Central memory CD8-positive, alpha-beta T cell (primary cell): ENCODE measurements around the gene SZT2.

Experiments
- ATAC-seq: fragments of 150-1000 bp; cut with Tn5 transposase; replicated peaks from 2 replicates; pipeline ENCODE4 v1.10.0; 2022; ENCODE audit warnings: mild to moderate bottlenecking, moderate FRiP score, moderate number of reproducible peaks; ENCODE audit not compliant: poor library complexity, severe bottlenecking; ENCODE audit errors: extremely low read depth
- DNase-seq, 2 donors: peaks; one replicate each; pipeline ENCODE4 v3.0.0; 2021; ENCODE audit warnings: low spot score in 2 of 2
- H3K27ac Mint-ChIP-seq: one replicate; pipeline ENCODE4 v1.8.0; 2022; ENCODE audit warnings: low read depth, mild to moderate bottlenecking, moderate library complexity, mixed read lengths
- H3K27me3 Mint-ChIP-seq: one replicate; pipeline ENCODE4 v1.8.0; 2022; ENCODE audit warnings: mixed read lengths
- H3K36me3 Mint-ChIP-seq: one replicate; pipeline ENCODE4 v1.8.0; 2022; ENCODE audit warnings: mild to moderate bottlenecking, moderate library complexity, mixed read lengths; ENCODE audit not compliant: insufficient read depth
- H3K4me1 Mint-ChIP-seq: one replicate; pipeline ENCODE4 v1.8.0; 2022; ENCODE audit warnings: mixed read lengths
- H3K4me3 Mint-ChIP-seq: one replicate; pipeline ENCODE4 v1.8.0; 2022; ENCODE audit warnings: mild to moderate bottlenecking, moderate library complexity, mixed read lengths
- H3K9me3 Mint-ChIP-seq: one replicate; pipeline ENCODE4 v1.8.0; 2022; ENCODE audit warnings: mixed read lengths

Gene SZT2

GRCh38 chr1:43423672-43424550, 34.2 kb downstream of the SZT2 start:
- Mint-ChIP-seq H3K36me3 (peaks cover 35% of the 10 kb centered on the region), H3K27me3 (no peaks in the 10 kb centered on the region), H3K4me1 (peaks cover 11% of the 10 kb centered on the region), H3K4me3 (no peak overlapping the region), H3K27ac (no peak overlapping the region), H3K9me3 (no peaks in the 10 kb centered on the region)
- ATAC-seq (no peak), DNase-seq (no peak)

GRCh38 chr1:43425045-43425444, 35.3 kb downstream of the SZT2 start:
- H3K4me3 Mint-ChIP-seq = no peak overlapping the region
- no peaks in the 10 kb centered on the region for H3K9me3 Mint-ChIP-seq
- ATAC-seq (no peak), DNase-seq (no peak)
- peaks cover 11% of the 10 kb centered on the region for H3K4me1 Mint-ChIP-seq
- peaks cover 32% of the 10 kb centered on the region for H3K36me3 Mint-ChIP-seq
- H3K27me3 Mint-ChIP-seq = no peaks in the 10 kb centered on the region
- no peak overlapping the region for H3K27ac Mint-ChIP-seq

GRCh38 chr1:43426221-43426620, 36.5 kb downstream of the SZT2 start:
- Mint-ChIP-seq H3K4me3 (no peak overlapping the region), H3K36me3 (peaks cover 33% of the 10 kb centered on the region), H3K4me1 (peaks cover 11% of the 10 kb centered on the region), H3K9me3 (no peaks in the 10 kb centered on the region), H3K27ac (no peak overlapping the region), H3K27me3 (no peaks in the 10 kb centered on the region)
- DNase-seq (no peak), ATAC-seq (no peak)

GRCh38 chr1:43427524-43427923, 37.8 kb downstream of the SZT2 start:
- H3K27ac Mint-ChIP-seq = no peak overlapping the region
- H3K9me3 Mint-ChIP-seq = no peaks in the 10 kb centered on the region
- H3K4me3 Mint-ChIP-seq = no peak overlapping the region
- peaks cover 40% of the 10 kb centered on the region for H3K36me3 Mint-ChIP-seq
- H3K4me1 Mint-ChIP-seq = peaks cover 11% of the 10 kb centered on the region
- no peaks in the 10 kb centered on the region for H3K27me3 Mint-ChIP-seq
- DNase-seq (no peak), ATAC-seq (no peak)

GRCh38 chr1:43427941-43428340, 38.2 kb downstream of the SZT2 start:
- DNase-seq = no peak
- Mint-ChIP-seq H3K9me3 (no peaks in the 10 kb centered on the region), H3K36me3 (peaks cover 40% of the 10 kb centered on the region), H3K4me3 (no peak overlapping the region), H3K27ac (peak overlapping the region; percentile 63), H3K27me3 (no peaks in the 10 kb centered on the region), H3K4me1 (peaks cover 10% of the 10 kb centered on the region)
- no peak for ATAC-seq

GRCh38 chr1:43430831-43431230, 41.1 kb downstream of the SZT2 start:
- DNase-seq = no peak
- Mint-ChIP-seq H3K9me3 (no peaks in the 10 kb centered on the region), H3K4me1 (no peaks in the 10 kb centered on the region), H3K4me3 (no peak overlapping the region), H3K27me3 (no peaks in the 10 kb centered on the region), H3K36me3 (peaks cover 44% of the 10 kb centered on the region), H3K27ac (no peak overlapping the region)
- no peak for ATAC-seq

DNA sequence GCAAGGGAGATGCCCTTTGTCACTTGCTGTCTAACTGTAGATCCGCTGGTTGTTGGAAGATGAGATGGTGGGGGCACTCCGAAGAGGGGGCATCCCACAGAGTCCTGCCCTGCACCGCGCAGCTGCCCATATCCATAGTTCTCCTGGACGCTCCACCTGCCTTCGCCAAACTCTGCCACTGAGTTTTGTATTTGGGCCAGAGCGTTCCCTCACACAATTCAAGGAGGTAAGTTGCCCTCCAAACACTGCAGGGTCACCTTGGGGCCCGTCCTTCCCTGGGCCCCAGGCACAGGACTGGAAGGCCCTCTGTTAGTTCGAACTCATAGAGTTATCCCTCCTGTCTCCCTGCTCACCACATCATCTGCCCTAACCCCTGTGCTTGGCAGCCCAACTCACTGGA, 42.0 kb downstream of the SZT2 start:
- DNase-seq (no peak), ATAC-seq (no peak)
- H3K4me1 Mint-ChIP-seq = no peaks in the 10 kb centered on the region
- no peak overlapping the region for H3K4me3 Mint-ChIP-seq
- no peak overlapping the region for H3K27ac Mint-ChIP-seq
- H3K36me3 Mint-ChIP-seq = peaks cover 39% of the 10 kb centered on the region
- no peaks in the 10 kb centered on the region for H3K27me3 Mint-ChIP-seq
- no peaks in the 10 kb centered on the region for H3K9me3 Mint-ChIP-seq

DNA sequence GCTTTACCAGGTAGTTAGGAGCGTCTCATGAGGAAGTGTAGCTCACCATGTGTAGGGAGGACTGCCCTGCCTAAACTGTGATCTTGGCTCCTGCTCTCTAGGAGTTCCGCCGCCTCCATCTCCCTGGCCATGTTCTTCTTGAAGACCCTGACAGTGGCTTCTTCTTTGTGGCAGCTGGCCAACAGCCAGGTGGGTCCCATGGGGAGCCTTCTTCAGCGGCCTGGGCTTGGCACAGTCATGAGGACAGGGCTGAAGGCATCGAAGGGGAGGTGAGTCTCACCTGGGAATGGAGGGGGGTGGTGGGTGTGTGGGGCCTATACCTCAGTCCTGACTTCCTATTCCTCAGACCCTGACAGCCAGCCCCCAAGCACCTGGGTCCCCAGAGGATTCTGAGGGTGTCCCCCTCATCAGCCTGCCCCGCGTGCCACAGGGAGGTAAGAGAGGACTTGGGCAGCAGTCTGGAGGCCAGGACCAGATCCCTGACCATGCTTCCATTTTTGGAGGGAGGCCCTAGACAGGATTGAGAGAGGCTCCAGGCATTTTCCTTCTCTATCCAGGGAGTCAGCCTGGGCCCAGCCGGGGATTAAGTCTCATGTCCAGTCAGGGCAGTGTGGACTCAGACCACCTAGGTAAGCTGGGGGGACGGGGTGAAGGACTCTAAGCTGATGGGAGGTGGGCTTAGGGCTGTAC, 42.6 kb downstream of the SZT2 start:
- Mint-ChIP-seq H3K27ac (no peak overlapping the region), H3K4me3 (no peak overlapping the region), H3K36me3 (peaks cover 33% of the 10 kb centered on the region), H3K27me3 (no peaks in the 10 kb centered on the region), H3K9me3 (no peaks in the 10 kb centered on the region), H3K4me1 (no peaks in the 10 kb centered on the region)
- no peak for DNase-seq
- no peak for ATAC-seq

DNA sequence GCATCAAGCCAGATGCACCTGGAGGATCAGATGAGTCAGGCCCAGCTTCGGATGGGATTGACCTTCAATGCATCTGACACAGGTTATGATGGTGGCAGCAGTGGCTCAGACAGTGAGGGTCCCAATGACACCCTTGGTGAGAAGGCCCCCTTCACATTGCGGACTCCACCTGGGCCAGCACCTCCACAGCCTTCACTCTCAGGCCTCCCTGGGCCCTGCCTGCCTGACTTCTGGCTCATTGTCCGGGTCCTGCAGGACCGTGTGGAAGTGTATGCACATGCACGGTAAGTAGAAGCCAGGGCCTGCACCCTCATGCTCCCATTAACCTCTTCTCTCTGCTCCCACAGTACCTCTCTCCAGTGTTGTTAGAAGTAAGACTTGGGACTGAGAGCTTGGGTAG, 43.2 kb downstream of the SZT2 start:
- peaks cover 27% of the 10 kb centered on the region for H3K36me3 Mint-ChIP-seq

GRCh38 chr1:43434256-43434655, 44.6 kb downstream of the SZT2 start:
- no peaks in the 10 kb centered on the region for H3K27me3 Mint-ChIP-seq
- peaks cover 26% of the 10 kb centered on the region for H3K36me3 Mint-ChIP-seq
- no peak overlapping the region for H3K4me3 Mint-ChIP-seq
- DNase-seq = no peak
- H3K27ac Mint-ChIP-seq = no peak overlapping the region
- H3K9me3 Mint-ChIP-seq = no peaks in the 10 kb centered on the region
- ATAC-seq = no peak
- no peaks in the 10 kb centered on the region for H3K4me1 Mint-ChIP-seq

More for the DNA sequence above, 43.2 kb downstream of the SZT2 start:
- H3K9me3 Mint-ChIP-seq = no peaks in the 10 kb centered on the region
- DNase-seq (no peak), ATAC-seq (no peak)
- no peaks in the 10 kb centered on the region for H3K27me3 Mint-ChIP-seq
- H3K4me3 Mint-ChIP-seq = no peak overlapping the region
- no peaks in the 10 kb centered on the region for H3K4me1 Mint-ChIP-seq
- no peak overlapping the region for H3K27ac Mint-ChIP-seq

DNA sequence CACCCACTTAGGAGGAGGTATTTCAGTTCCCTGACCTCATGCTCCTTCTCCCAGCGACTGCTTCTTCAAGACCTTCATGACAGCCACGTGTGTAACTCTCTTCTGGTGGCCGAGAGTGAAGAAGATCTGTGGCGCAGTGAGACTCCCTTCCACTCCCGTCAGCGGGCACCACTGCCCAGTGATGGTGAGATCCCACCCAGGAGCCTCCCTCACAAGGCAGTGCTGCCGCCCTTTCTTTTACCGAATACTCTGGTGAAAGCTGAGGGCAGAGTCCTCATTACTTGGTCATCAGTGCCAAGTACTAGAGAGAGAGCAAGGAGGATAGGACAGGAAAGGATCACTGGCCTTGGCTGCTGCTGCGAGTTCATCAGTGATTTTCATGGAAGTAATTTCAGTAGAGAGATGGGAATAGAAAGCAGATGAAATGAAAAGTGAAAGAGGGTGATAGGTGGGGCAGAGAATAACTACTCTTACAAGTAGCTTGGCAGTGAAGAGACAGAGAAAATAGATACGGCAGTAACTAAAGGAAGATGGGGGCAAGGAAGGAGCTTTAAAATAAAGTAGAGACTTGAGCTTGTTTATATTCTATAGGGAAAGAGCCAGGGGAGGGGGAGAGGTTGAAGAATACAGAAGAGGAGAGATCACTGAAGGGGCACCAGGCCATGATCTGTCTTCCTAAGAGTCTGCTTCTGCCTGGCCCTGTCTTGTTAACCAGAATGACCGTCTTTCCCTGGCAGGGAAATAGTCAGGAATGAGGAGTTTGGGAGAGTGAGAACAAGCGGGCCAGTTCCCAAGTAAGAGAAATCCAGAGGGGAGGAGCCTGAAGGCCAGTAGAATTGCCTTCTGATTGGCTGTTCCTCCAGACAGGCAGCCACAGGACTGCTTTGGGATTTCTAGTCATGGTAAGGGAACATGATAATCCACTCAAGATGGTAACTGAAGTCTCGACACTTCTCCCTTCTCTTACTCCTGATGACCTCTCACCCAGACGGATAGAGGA, 45.7 kb downstream of the SZT2 start:
- ATAC-seq = no peak
- Mint-ChIP-seq H3K4me1 (no peaks in the 10 kb centered on the region), H3K36me3 (peaks cover 25% of the 10 kb centered on the region), H3K4me3 (no peak overlapping the region), H3K9me3 (no peaks in the 10 kb centered on the region), H3K27me3 (no peaks in the 10 kb centered on the region), H3K27ac (peak overlapping the region; percentile 2)
- DNase-seq = no peak

- DNase-seq (no peak), ATAC-seq (no peak)
- Mint-ChIP-seq H3K36me3 (peaks cover 25% of the 10 kb centered on the region), H3K4me3 (no peak overlapping the region), H3K27ac (no peak overlapping the region), H3K4me1 (no peaks in the 10 kb centered on the region), H3K9me3 (no peaks in the 10 kb centered on the region), H3K27me3 (no peaks in the 10 kb centered on the region)
Measured at GRCh38 chr1:43436371-43436770, 46.7 kb downstream of the SZT2 start.
